COR-L47 (cell line): ENCODE data around the gene CASK.

Experiments
- DNase-seq: peaks from one replicate; lab custom pipeline; 2025; lab: John Stamatoyannopoulos, UW

Gene CASK

GRCh38 chrX:41828826-41829225 is 94.5 kb downstream of the CASK start:
- no peak for DNase-seq

DNA sequence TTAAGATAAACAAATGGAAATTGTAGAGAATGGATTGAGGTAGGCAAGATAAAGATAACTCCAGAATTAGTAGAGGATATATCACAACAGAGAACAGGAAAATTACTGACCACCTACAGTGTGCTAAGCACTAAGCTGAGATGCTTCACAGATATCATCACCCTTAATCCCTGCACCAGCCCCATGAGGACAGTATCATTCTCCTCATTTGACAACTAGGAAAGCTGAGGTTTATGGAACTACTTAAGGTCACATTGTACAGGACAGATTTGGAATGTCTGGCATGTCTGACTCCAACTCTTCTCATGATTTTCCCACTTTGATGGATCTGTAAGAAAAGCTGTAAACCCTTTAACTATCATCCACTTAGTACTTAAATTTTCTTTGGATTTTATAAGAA is 95.5 kb downstream of the CASK start:
- DNase-seq, result no peak

DNA sequence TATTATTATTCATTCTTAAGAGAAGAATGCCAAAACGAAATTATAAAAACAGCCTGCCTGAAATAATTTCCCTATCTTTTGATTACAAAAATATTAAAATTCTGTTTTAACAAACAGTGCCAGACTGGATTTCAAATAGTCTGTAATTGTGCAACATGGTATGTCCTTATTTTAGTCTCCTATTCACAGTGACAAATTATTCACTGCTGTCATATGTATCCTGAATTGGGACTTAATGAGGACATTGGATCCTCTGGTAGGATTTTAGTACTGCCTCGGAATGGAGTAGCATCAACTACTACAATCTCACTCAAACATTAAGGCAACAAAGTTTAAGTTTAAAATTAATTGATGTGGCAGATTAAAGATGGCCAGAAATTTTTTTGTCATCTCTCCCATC is 97.6 kb downstream of the CASK start:
- no peak for DNase-seq

DNA sequence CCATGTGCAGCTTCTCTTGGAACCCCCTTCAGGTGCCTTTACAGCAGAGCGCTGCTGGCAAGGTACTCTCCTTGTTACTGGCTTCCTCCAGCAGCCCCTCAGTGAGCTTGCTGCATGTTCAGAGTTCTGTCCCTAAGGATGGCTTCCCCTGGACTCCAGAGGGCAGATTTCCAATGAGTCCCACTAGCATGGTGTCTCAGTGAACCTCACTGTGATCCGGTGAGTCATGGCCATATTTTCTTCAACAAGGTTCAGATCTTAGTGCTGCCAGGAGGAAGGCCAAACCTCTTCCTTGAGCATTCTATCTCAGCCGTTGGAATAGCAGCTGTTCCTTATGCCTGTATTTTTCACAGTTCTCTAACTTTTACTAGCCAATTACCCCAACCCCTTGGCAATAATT is 98.8 kb downstream of the CASK start:
- DNase-seq, result no peak

GRCh38 chrX:41823402-41823801 is 100.0 kb downstream of the CASK start:
- no peak for DNase-seq

DNA sequence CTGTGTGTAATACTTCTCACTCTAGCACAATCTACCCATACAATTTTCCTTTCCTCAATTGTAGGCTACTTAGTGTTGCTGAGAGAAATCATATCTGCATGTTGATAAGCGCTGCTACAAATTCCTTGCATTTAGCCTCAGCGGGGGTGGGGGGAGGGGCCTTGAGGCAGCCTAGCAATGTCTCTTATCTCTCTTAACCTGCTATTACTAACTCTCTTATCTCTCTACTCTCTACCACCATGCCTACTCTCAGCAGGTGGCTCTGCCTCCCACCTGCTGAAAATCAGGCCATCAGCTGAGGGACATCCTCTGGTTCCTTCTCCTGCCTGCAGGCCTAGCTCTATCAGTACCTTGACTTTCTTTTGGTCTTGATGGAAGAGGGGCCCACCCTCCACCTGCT is 100.5 kb downstream of the CASK start:
- DNase-seq, result no peak

DNA sequence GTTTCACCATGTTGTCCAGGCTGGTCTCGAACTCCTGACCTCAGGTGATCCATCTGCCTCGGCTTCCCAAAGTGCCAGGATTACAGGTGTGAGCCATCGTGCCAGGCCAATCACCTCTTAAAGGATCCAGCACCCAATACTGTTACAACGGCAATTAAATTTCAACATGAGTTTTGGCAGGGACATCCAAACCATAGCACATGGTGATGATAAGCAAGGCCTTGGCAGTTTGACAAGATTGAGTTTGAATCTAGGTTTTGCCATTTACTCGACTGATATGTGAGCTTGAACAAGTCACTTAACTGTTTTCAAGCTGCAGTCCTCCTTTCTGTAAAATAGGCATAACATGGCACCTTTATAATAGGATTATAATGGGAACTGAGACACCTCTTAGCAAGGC is 115.3 kb downstream of the CASK start:
- no peak for DNase-seq

GRCh38 chrX:41802958-41803357 is 120.4 kb downstream of the CASK start:
- no peak for DNase-seq

GRCh38 chrX:41799661-41800060 is 123.7 kb downstream of the CASK start:
- no peak for DNase-seq

DNA sequence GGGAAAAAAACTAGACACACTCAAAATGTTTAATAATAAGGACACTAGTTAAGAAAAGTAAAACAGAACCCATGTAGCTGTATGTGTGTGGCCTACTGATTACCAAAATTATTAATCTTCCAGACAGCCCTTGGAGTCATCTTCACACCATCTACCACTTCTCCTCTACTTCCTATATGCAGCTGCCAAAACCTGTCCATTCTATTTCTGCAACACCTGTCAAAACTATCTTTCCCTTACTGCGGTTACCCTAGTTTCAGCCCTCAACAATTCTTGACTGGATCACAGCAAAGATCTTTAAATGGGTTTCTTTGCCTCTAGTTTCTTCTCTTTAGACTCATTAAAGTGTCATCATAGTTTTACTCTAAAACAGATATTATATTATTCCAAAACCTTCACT is 126.8 kb downstream of the CASK start:
- DNase-seq, result no peak

DNA sequence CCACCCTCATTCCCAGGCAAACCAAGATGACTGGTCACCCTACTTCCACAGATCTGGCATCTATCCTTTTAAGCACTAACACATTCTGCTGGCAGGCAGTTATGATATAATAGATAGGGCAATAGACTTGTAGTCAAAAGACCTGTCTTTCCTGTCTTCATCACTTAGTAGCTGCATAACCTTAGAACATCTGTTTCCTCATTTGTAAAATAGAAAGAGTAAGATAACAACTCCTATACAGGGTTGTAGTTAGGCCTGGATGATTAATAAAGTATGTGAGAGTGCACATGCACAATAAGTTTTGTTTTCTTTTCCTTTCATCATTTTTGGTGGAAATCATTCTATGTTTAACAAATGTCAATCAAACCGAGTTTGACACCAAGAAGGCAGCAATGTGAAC is 127.3 kb downstream of the CASK start:
- DNase-seq, result no peak

- DNase-seq, result no peak
Observed at GRCh38 chrX:41789374-41789773, 134.0 kb downstream of the CASK start.

GRCh38 chrX:41785685-41786084 is 137.7 kb downstream of the CASK start:
- DNase-seq, result no peak

- DNase-seq, result peak; percentile 16
Observed at GRCh38 chrX:41781500-41781899, 141.9 kb downstream of the CASK start.

GRCh38 chrX:41779941-41780340 is 143.4 kb downstream of the CASK start:
- DNase-seq, result no peak

GRCh38 chrX:41779030-41779564 is 144.3 kb downstream of the CASK start:
- peak; percentile 56 for DNase-seq

DNA sequence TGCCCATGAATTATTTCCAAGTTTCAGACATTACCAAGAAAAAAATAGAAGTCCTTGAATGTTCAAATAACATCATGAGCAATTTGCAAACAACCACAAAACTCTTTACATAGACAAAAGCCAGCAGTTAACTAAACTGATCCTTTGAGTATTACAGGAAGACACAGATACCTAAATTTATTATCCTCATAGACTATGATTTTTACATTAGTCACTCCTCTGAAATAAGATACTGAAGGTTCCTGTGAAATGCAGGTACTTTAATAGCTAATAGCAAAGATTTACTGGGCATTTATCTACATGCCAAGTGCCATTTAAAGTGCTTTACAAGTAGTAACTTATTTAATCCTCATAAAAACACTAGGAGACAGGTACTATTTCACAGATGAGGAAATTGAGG is 161.7 kb downstream of the CASK start:
- no peak for DNase-seq

DNA sequence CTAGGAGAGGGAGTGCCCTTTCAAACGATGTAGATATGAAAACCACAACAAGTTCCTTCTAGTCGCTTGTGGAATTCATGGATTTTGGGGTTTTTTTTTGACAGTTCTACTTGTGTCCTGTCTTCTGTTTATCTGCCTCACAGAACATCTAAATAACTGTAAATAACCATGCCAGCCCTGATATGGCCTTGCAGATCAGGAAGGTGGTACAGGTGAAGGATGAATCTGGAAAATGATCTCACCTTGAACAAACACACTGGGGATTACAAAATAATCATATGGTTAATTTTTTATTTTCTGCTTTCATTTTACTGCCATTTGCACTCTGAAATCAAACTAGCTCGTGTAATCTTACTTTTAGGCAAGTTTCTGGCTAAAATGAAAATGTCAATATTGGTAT is 162.2 kb downstream of the CASK start:
- DNase-seq, result no peak

GRCh38 chrX:41759817-41760216 is 163.5 kb downstream of the CASK start:
- DNase-seq, result no peak

GRCh38 chrX:41758401-41758800 is 165.0 kb downstream of the CASK start:
- no peak for DNase-seq

- no peak for DNase-seq
Observed at GRCh38 chrX:41750716-41751115, 172.6 kb downstream of the CASK start.

- DNase-seq, result no peak
Observed at GRCh38 chrX:41739871-41740270, 183.5 kb downstream of the CASK start.

GRCh38 chrX:41737065-41737464 is 186.3 kb downstream of the CASK start:
- DNase-seq, result no peak

DNA sequence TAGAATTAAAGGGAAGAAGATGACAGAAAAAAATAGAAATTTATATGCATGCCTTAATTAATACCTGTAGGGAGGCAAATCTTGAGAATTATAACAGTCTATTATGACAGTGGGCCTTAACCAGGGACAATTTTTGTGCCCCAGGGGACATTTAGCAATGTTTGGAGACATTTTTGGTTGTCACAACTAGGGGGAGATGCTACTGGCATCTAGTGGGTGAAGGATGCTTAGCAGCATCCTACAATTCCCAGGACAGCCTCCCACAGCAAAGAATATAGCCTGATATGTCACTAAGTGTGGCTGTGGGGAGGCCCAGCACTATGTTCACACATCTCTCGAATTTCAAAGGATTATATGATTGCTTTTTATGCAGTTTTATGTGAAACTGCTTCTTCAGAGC is 188.8 kb downstream of the CASK start:
- DNase-seq, result no peak

GRCh38 chrX:41733939-41734338 is 189.4 kb downstream of the CASK start:
- DNase-seq, result no peak
